ENCODE results near the gene ZNF674.

ZNF674 gene

GRCh38 chrX:46545111-46546005 is at the start of gene ZNF674:
Gene ZNF674 (minus strand): TSS chrX:46545421. CDS start chrX:46542087, 3,334 bp downstream.
- peak; percentile 94 to 95 (median 94) for DNase-seq

- peak in 1 of 3 donors; percentile 20 for DNase-seq
Measured at GRCh38 chrX:46589977-46590723, 44.9 kb upstream of the ZNF674 start.

GRCh38 chrX:46588263-46588662 is 43.0 kb upstream of the ZNF674 start:
- peak in 2 of 3 donors; percentile 39 to 44 for DNase-seq

GRCh38 chrX:46587753-46588171 is 42.5 kb upstream of the ZNF674 start:
- DNase-seq, result no peak

DNA sequence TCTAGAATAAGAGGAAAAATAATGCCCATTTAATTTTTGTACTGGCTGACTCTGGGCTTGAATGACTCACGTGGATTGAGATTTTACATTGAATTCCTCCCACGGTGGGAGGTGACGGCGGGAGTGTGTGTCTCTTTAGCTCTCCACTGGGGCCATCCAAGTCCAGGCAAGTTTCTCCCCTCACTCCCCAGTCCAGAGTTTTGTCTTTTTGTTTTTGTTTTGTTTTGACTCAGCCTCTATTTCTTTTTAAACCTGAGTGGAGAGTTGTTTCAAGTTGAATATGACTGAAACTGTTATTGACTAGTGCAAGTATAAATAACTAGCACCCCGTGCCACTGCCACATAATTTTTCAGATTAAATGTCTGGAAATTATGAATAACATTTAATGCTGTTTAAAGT is 41.9 kb upstream of the ZNF674 start:
- DNase-seq, result peak; percentile 41 to 47 (median 44)

DNA sequence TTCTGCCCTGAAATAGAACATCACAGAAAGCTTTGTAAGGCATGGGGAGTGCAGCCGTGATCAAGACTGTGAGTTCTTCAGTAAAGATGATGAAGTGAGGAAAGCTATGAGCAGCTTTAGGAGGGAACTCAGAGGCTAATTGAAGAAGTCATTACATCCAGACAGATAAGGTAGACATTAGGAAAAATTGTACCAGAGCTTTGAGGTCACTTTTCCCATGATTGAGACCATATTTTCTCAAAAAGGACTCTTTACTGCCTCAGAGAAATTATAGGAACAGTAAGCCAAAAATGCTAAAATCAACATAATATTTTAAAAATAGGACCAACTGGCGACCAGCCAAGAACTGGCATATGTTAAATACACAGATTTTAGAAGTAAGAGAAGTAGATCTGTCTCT is 39.5 kb upstream of the ZNF674 start:
- no peak for DNase-seq

DNA sequence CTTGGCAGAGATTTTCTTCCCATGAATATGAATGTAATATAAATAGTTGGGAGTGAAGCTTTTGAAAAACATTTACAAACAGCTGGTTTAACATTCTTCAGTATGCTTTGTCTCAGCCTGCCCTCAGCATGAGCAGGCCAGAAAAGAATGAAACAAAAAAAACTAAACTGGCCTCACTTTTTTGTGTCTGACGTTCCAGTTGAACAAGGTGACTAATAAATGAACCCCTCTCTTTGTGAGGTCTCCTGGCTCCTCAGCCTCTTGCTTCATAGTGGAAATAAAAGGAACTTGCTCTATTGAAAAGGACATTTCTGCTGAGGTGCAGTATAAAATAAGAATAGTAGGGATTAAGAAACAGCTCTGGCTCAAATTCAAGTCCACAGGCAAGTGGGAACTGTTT is 37.7 kb upstream of the ZNF674 start:
- DNase-seq, result peak; percentile 47 to 74 (median 66)

GRCh38 chrX:46582325-46582724 is 37.1 kb upstream of the ZNF674 start:
- peak in 1 of 3 donors; percentile 31 for DNase-seq

- DNase-seq, result no peak
Measured at GRCh38 chrX:46580613-46581012, 35.4 kb upstream of the ZNF674 start.

- DNase-seq, result no peak
Measured at GRCh38 chrX:46579250-46579649, 34.0 kb upstream of the ZNF674 start.

DNA sequence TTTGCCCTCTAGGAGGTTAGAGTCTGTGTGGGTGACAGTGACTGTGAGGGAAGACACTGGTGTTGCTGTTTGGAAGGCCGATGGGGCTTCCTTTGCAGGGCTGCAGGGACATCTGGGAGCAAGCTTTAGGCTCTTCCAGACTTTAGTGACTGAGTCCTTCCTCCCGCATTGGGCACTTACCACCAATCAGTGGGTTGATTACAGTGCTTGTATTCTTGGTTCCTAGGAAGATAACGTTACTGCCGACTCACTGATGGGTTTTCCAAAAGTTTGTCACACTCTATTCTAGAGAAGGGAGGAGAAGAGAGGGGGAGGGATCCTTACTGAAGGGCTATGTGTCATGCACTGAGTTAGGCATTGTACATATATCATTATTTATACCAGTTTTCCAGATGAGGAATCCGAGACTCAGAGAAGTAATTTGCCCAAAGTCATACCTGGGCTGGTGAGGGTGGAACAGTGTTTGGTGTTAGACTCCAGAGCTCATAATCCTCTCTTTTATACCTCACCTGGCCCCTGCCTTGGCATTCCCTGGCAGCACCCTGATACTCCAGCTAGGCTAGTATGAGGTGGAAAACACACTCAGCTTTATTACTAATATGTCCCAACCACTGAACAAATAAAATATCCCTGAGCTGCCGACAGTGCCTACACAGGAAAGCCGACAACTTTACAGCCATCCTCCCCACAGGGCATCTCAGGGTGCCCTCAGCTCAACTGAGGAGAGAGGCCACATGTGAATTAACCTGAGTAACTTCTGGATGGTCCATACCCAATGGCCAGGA is 32.2 kb upstream of the ZNF674 start:
- peak; percentile 78 to 92 (median 84) for DNase-seq

GRCh38 chrX:46576458-46576857 is 31.2 kb upstream of the ZNF674 start:
- DNase-seq, result peak; percentile 54 to 64 (median 60)

DNA sequence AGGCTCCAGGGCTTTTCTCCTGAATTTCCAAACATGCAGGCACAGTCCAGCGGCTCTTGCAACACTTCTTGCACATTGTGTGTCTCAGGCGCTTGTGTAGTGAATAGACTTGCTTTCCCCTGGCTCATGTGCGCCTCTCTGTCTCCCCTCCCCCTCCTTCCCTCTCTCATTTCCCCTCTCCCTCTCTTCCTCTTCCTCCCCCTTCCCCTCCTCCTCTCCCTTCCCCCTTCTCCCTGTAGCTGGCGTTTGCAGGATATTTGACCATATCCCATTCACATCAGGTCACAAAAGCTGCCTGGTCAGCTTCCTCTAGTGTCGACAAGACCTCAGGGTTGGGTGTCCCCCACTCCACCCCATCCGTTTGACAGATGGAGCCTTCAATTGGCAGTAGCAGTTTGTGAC is 30.8 kb upstream of the ZNF674 start:
- DNase-seq, result peak; percentile 60 to 64 (median 64)

DNA sequence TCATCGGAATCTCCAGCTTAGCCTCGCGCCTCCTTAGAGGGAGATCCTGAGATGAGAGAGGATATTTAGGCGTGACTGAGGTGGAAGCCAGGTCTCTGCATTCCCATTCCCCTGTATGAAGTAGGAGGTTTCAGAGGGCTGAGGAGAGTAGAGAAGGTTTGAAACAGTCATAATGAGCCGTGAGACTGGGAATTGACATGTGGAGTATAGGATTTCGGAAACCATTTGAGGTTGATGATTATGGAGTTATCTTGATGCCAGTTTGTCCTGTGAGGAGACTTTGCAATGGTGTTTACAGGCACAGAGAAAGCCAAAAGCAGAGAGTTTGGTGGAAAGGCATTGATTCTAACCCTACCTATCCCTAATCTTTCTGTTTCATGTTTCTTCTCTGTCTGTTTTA is 30.4 kb upstream of the ZNF674 start:
- peak in 2 of 3 donors; percentile 42 to 46 for DNase-seq

- peak in 2 of 3 donors; percentile 20 to 48 for DNase-seq
Measured at GRCh38 chrX:46574774-46575381, 29.7 kb upstream of the ZNF674 start.

DNA sequence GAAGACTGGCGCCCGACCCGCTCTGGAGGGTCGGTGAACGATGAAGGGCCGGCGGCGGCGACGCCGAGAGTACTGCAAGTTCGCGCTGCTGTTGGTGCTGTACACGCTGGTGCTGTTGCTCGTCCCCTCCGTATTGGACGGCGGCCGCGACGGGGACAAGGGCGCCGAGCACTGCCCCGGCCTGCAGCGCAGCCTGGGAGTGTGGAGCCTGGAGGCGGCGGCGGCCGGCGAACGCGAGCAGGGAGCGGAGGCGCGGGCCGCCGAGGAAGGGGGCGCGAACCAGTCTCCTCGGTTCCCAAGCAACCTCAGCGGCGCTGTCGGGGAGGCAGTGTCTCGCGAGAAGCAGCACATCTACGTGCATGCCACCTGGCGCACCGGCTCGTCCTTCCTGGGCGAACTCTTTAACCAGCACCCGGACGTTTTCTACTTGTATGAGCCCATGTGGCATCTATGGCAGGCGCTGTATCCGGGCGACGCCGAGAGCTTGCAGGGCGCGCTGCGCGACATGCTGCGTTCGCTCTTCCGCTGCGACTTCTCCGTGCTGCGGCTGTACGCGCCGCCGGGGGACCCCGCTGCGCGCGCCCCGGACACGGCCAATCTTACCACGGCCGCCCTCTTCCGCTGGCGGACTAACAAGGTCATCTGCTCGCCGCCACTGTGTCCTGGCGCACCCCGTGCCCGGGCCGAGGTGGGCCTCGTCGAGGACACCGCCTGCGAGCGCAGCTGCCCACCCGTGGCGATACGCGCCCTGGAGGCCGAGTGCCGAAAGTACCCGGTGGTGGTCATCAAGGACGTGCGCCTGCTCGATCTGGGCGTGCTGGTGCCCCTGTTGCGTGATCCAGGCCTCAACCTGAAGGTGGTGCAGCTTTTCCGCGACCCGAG is 28.9 kb upstream of the ZNF674 start:
- peak; percentile 40 to 60 (median 44) for DNase-seq

DNA sequence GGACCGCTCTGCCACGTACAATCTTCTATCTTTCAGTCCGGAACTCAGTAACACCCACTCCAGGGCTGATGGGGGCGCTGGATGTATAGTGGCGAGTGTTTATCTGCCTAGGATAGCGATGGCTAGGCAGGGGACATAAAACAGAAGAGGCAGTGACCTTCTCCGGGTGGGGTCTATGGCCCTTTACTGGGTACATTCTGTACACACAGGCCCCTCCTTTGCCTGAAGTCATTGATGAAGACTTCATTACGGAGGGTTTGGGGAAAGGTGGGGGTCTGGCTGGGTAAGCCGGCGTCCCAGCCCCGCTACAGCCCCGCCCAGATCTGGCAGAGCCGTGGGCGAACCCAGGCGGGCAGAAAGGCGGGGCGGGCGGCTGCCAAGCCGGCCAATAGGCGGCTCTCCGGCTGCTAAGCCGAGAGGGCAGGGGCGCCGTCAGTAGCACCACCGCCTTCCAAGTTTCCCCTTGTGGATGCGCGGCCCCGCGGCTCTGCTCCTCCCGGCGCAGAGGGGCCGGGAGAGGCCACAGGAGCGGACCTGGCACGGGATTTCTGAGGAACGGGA is 28.2 kb upstream of the ZNF674 start, which contains the start of gene CHST7:
Gene CHST7, plus strand, starts transcription at position 435 of the 561 bp plus-strand sequence. CDS start 167 bp downstream, outside the sequence.
- DNase-seq, result peak; percentile 80 to 90 (median 83)

DNA sequence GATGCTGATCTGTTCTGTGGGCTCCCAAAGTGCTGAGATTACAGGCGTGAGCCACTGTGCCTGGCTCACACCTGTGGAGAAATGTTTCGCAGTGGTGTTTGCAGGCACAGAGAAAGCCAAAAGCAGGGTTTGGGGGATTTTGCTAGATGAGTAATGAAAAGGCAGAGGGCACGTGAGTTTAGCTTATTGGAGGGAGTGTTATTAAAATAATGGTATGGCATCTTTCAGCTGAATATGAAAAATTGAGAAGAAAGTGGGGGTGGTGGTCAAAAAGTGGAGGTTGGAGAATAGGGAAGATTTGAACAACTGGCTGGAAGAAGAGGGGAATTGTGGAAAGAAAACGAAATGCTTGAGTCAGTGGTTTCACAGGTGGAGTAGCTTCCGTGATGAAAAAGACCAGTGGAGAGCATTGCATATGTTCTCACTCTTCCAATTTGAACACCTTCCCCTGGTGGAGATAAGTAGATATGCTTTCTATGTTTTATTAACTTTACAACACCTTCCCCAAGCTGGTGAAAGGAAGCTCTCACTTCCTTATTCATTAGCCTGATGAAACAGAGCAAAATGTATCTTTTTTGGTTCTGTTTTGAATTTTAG is 27.2 kb upstream of the ZNF674 start:
- DNase-seq, result peak in 2 of 3 donors; percentile 29 to 44

- DNase-seq, result peak in 1 of 3 donors; percentile 18
Measured at GRCh38 chrX:46571423-46572339, 26.5 kb upstream of the ZNF674 start.
